ENCODE results near the gene RPS6KB1. TPM values are rescaled to one million over a fixed set of nuclear protein-coding genes. Genes with fewer than 3 reads are reported as not detected.
"Not testable (repeated sequence)": the region's sequence is repeated elsewhere in the genome, so short reads cannot be mapped to it uniquely, and the experiment has no call there.

RPS6KB1 gene
- total RNA-seq, 1 donor from 2014 or later, result 34.9 TPM

- no peak for TF ChIP-seq CTCF (IDR thresholded peaks at IDR 0.05)
- H3K27ac ChIP-seq, result peak overlapping the region; percentile 55
Observed at GRCh38 chr17:59869941-59870218, 23.0 kb upstream of the RPS6KB1 start.

GRCh38 chr17:59870482-59870881 is 22.4 kb upstream of the RPS6KB1 start:
- DNase-seq (no peak), ATAC-seq (no peak)
- no peaks in the 10 kb centered on the region for H3K4me1 ChIP-seq
- no peak overlapping the region for H3K27ac ChIP-seq
- intact Hi-C loops (cut with DNase I), result no loop called here
- H3K36me3 ChIP-seq, result peaks cover 14% of the 10 kb centered on the region
- TF ChIP-seq CTCF (IDR thresholded peaks at IDR 0.05), result no peak
- H3K4me3 ChIP-seq, result no peak overlapping the region
- H3K9me3 ChIP-seq, result no peaks in the 10 kb centered on the region
- no peaks in the 10 kb centered on the region for H3K27me3 ChIP-seq

More at GRCh38 chr17:59869941-59870218, 23.0 kb upstream of the RPS6KB1 start:
- DNase-seq (no peak), ATAC-seq (no peak)
- Histone ChIP-seq H3K4me1 (no peaks in the 10 kb centered on the region), H3K9me3 (no peaks in the 10 kb centered on the region), H3K27me3 (no peaks in the 10 kb centered on the region), H3K36me3 (peaks cover 8% of the 10 kb centered on the region), H3K4me3 (no peak overlapping the region)
- intact Hi-C loops (cut with DNase I), result no loop called here

- no peak for TF ChIP-seq CTCF (IDR thresholded peaks at IDR 0.05)
- ATAC-seq (no peak), DNase-seq (no peak)
- Histone ChIP-seq H3K27ac (no peak overlapping the region), H3K36me3 (peaks cover 27% of the 10 kb centered on the region), H3K4me3 (no peak overlapping the region), H3K27me3 (no peaks in the 10 kb centered on the region), H3K4me1 (no peaks in the 10 kb centered on the region), H3K9me3 (no peaks in the 10 kb centered on the region)
- intact Hi-C loops (cut with DNase I), result no loop called here
Observed at GRCh38 chr17:59872351-59872750, 20.6 kb upstream of the RPS6KB1 start.

GRCh38 chr17:59873414-59873813 is 19.5 kb upstream of the RPS6KB1 start:
- H3K9me3 ChIP-seq; H3K4me1 ChIP-seq; ATAC-seq; H3K4me3 ChIP-seq; H3K27me3 ChIP-seq; H3K27ac ChIP-seq; intact Hi-C loops (cut with DNase I); DNase-seq: not testable (repeated sequence)
- peaks cover 37% of the 10 kb centered on the region for H3K36me3 ChIP-seq

- no peak for TF ChIP-seq CTCF (IDR thresholded peaks at IDR 0.05)
- H3K27me3 ChIP-seq, result no peaks in the 10 kb centered on the region
- DNase-seq (no peak), ATAC-seq (no peak)
- no peak overlapping the region for H3K4me3 ChIP-seq
- no peaks in the 10 kb centered on the region for H3K4me1 ChIP-seq
- H3K36me3 ChIP-seq, result peaks cover 38% of the 10 kb centered on the region
- intact Hi-C loops (cut with DNase I), result no loop called here
- no peak overlapping the region for H3K27ac ChIP-seq
- no peaks in the 10 kb centered on the region for H3K9me3 ChIP-seq
Observed at GRCh38 chr17:59874376-59874775, 18.5 kb upstream of the RPS6KB1 start.

GRCh38 chr17:59876107-59876506 is 16.8 kb upstream of the RPS6KB1 start:
- peaks cover 54% of the 10 kb centered on the region for H3K36me3 ChIP-seq
- TF ChIP-seq CTCF (IDR thresholded peaks at IDR 0.05), result no peak
- H3K4me3 ChIP-seq, result no peak overlapping the region
- ATAC-seq (peak; percentile 45), DNase-seq (no peak)
- no peaks in the 10 kb centered on the region for H3K4me1 ChIP-seq
- intact Hi-C loops (cut with DNase I), result no loop called here
- no peaks in the 10 kb centered on the region for H3K27me3 ChIP-seq
- no peak overlapping the region for H3K27ac ChIP-seq
- H3K9me3 ChIP-seq, result no peaks in the 10 kb centered on the region
